Hepatocyte (in vitro differentiated cells): ENCODE measurements around the gene LRP1B. TPM values are rescaled to one million over a fixed set of nuclear protein-coding genes. Genes with fewer than 3 reads are reported as not detected.

Experiments
- DNase-seq: peaks from one replicate; pipeline ENCODE4 v3.0.0-alpha.2; 2016; ENCODE audit warnings: low spot score
- H2AFZ ChIP-seq: fragments of 200-600 bp; sonication (generic); 2 replicates; pipeline ENCODE4 v1.6.0; 2016; ENCODE audit warnings: antibody characterized with exemption, mild to moderate bottlenecking
- H3K27ac ChIP-seq: fragments of 200-600 bp; sonication (generic); 2 replicates; pipeline ENCODE4 v1.5.1; 2016; ENCODE audit warnings: mild to moderate bottlenecking
- H3K27me3 ChIP-seq: fragments of 200-600 bp; sonication (generic); 2 replicates; pipeline ENCODE4 v1.6.1; 2016
- H3K36me3 ChIP-seq: fragments of 200-600 bp; sonication (generic); replicated peaks from 2 replicates; pipeline ENCODE4 v1.5.1; 2016; ENCODE audit warnings: low read depth; ENCODE audit not compliant: insufficient read depth
- H3K4me1 ChIP-seq: fragments of 200-600 bp; sonication (generic); 2 replicates; pipeline ENCODE4 v1.5.1; 2016; ENCODE audit warnings: mild to moderate bottlenecking, moderate library complexity; ENCODE audit not compliant: insufficient read depth
- H3K4me2 ChIP-seq: fragments of 200-600 bp; sonication (generic); 2 replicates; pipeline ENCODE4 v1.6.0; 2016
- H3K4me3 ChIP-seq: fragments of 200-600 bp; sonication (generic); 2 replicates; pipeline ENCODE4 v1.5.1; 2016; ENCODE audit warnings: mild to moderate bottlenecking
- H3K79me2 ChIP-seq: fragments of 200-600 bp; sonication (generic); 2 replicates; pipeline ENCODE4 v1.6.0; 2017; ENCODE audit warnings: mild to moderate bottlenecking
- H3K9me2 ChIP-seq: fragments of 200-600 bp; sonication (generic); replicated peaks from 2 replicates; pipeline ENCODE4 v1.6.0; 2017; ENCODE audit warnings: mild to moderate bottlenecking; ENCODE audit not compliant: insufficient read depth
- H3K9me3 ChIP-seq: fragments of 200-600 bp; sonication (generic); 2 replicates; pipeline ENCODE4 v1.5.1; 2016; ENCODE audit warnings: low read depth, mild to moderate bottlenecking
- H4K20me1 ChIP-seq: fragments of 200-600 bp; sonication (generic); 2 replicates; pipeline ENCODE4 v1.6.0; 2016; ENCODE audit warnings: mild to moderate bottlenecking; ENCODE audit not compliant: insufficient read depth, poor library complexity, severe bottlenecking
- CTCF ChIP-seq: fragments of 200-600 bp; sonication (generic); IDR thresholded peaks from 2 replicates; pipeline ENCODE4 v1.5.1; 2016; ENCODE audit warnings: antibody characterized with exemption, mild to moderate bottlenecking; ENCODE audit not compliant: poor library complexity
- EZH2 ChIP-seq: fragments of 200-600 bp; sonication (generic); IDR thresholded peaks from 2 replicates; pipeline ENCODE4 v1.6.1; 2016; ENCODE audit warnings: antibody characterized with exemption, mild to moderate bottlenecking, borderline replicate concordance
- EZH2phosphoT487 ChIP-seq: fragments of 200-600 bp; sonication (generic); IDR thresholded peaks from one replicate; pipeline ENCODE4 v1.6.1; 2018; ENCODE audit warnings: antibody characterized with exemption, mild to moderate bottlenecking, low read depth, moderate library complexity; ENCODE audit not compliant: unreplicated experiment, severe bottlenecking
- WGBS: methylation state at CpG from one replicate; pipeline ENCODE4 v1.1.6; 2016; ENCODE audit warnings: low lambda C conversion rate; ENCODE audit errors: missing lambda C conversion rate; 5-methylcytosine and 5-hydroxymethylcytosine counted together
- polyA plus RNA-seq: library from polyadenylated mRNA; unstranded; fragments of >200 nt; fragmentation: Nextera tagmentation; extraction: Ambion mirVana; gene quantifications from 2 replicates; pipeline ENCODE4 v1.2.1, GENCODE V29; 2016
- total RNA-seq: library from RNA; depleted of rRNA; stranded (reverse); fragments of >200 nt; gene quantifications from 2 replicates; pipeline ENCODE4 v1.2.3, GENCODE V29; 2014

LRP1B gene
- total and polyA plus RNA-seq, 2 experiments from 2014 or later = 0.65 to 2.0 TPM

DNA sequence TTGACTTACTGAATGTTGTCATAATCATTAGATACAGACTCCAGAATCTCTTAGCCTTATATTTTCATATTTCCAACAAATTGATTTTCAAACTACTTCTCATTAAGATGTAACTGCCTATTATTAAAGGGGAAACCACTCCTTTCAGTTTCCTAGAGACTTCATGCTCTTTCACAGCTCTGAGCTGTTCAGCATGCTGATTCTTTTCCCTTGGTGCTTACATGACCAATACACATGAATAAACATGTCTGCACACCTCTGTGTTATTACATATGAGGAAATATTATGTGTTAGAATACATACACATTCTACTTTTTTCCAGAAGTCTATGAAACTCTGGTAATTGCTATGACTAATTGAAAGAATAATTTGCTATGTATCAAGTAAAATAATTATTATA, 200.0 kb downstream of the LRP1B start:
- no peak overlapping the region for H3K27ac ChIP-seq
- H3K9me3 ChIP-seq = no peaks in the 10 kb centered on the region
- DNase-seq = no peak
- no peak overlapping the region for H3K4me3 ChIP-seq
- H2AFZ ChIP-seq = no peak overlapping the region
- no peaks in the 10 kb centered on the region for H3K27me3 ChIP-seq
- H3K4me1 ChIP-seq = no peaks in the 10 kb centered on the region
- H3K79me2 ChIP-seq = no peaks in the 10 kb centered on the region
- TF ChIP-seq EZH2 (no peak), CTCF (no peak), EZH2phosphoT487 (no peak)
- H4K20me1 ChIP-seq = no peaks in the 10 kb centered on the region
- no peak overlapping the region for H3K4me2 ChIP-seq
- no peaks in the 10 kb centered on the region for H3K9me2 ChIP-seq
- H3K36me3 ChIP-seq = no peaks in the 10 kb centered on the region

DNA sequence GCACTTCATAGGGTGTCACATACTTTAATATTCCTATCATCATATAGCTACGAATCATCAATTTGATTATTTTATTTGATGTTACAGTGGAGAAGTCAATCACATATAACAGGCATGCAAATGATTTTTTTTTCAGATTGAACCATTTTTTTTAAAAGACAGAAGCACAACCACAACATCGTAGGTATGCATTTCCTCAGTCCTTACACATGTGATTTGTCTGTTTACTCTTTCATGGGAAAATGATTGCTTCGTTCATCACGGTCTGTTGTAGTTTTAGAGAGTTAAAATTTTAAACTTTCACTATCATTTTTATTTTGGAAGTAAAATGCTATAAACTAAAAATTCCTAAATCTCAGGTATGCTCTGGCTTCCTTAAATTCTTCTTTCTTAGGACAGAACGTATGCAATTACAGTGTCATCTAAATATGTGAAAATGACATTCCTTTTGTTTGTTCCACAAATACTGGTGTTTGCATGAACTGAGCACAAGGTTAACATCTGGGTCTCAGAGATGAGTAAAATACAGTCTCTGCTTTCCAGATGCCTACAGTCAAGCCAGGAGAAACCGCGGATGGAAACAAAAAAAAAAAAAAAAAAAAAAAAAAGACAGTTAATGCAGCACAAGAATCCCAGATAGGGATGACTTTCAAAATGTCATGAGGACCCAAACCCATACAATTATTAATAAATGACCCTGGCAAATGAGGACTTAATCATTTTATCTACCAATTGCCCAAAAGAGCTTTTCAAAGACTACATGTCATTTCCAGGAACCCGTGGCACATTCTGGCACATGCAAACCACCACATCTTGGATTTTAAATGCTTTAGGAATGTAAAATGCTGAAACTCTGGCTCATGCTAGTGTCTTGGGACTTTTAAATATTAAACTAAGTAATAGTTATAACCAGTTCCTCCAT, 201.2 kb downstream of the LRP1B start:
- Histone ChIP-seq H3K27ac (no peak overlapping the region), H4K20me1 (no peaks in the 10 kb centered on the region), H3K27me3 (no peaks in the 10 kb centered on the region), H3K36me3 (no peaks in the 10 kb centered on the region), H3K4me2 (no peak overlapping the region), H3K9me2 (no peaks in the 10 kb centered on the region), H3K4me3 (no peak overlapping the region), H3K9me3 (no peaks in the 10 kb centered on the region), H2AFZ (no peak overlapping the region), H3K4me1 (no peaks in the 10 kb centered on the region), H3K79me2 (no peaks in the 10 kb centered on the region)
- TF ChIP-seq EZH2 (no peak), EZH2phosphoT487 (no peak), CTCF (no peak)
- WGBS = 77% methylated on average over 8 of the region's 8 CpGs
- no peak for DNase-seq

- H3K9me3 ChIP-seq = no peaks in the 10 kb centered on the region
Observed at GRCh38 chr2:141928476-141928875, 202.3 kb downstream of the LRP1B start.

More at GRCh38 chr2:141928476-141928875, 202.3 kb downstream of the LRP1B start:
- Histone ChIP-seq H3K9me2 (no peaks in the 10 kb centered on the region), H3K4me1 (no peaks in the 10 kb centered on the region), H4K20me1 (no peaks in the 10 kb centered on the region), H3K4me2 (no peak overlapping the region), H3K27me3 (no peaks in the 10 kb centered on the region), H3K79me2 (no peaks in the 10 kb centered on the region), H3K4me3 (no peak overlapping the region), H2AFZ (no peak overlapping the region), H3K27ac (no peak overlapping the region), H3K36me3 (no peaks in the 10 kb centered on the region)
- TF ChIP-seq EZH2 = no peak
- TF ChIP-seq EZH2phosphoT487 = no peak
- TF ChIP-seq CTCF = no peak
- DNase-seq = no peak
